Measurements from ENCODE around the gene PLEKHO2. TPM values are rescaled to one million over a fixed set of nuclear protein-coding genes. Genes with fewer than 3 reads are reported as not detected.

The PLEKHO2 gene
- total and polyA plus RNA-seq, 2 donors (not counting 3 experiments of a cell fraction or from before 2014, with no cell fraction given): 21.9 to 24.9 TPM

DNA sequence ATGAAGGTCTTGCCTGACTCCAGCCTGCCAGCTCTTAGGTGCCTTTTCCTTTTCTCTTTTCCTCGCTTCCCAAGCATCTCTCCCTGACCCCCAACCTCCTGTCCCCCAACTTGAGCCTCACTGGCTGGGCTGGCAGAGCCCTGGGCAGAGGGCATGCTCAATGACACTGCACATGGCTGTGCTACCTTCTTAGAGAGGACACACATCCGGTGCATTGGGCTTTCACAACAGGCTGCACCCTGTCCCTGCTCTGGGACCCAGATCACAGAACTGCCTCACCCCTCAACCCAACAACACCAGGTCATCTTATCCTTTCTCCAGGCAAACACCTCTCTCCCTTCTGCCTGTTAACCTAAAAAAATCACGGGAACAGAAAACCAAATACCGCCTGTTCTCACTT is 62.5 kb downstream of the PLEKHO2 start:
- H4K20me1 ChIP-seq (replicated peaks; ENCODE audit: control insufficient read depth, extremely low read depth, insufficient read depth, low read length): no peaks in the 10 kb centered on the region
- no peak overlapping the region for H3K4me3 ChIP-seq (replicated peaks in 1 of 3; ENCODE audit: insufficient read depth in 1 of 3, low read depth in 1 of 3, low read length in 3 of 3)
- H3K27me3 ChIP-seq (ENCODE audit: control insufficient read depth in 2 of 2, insufficient read depth in 2 of 2, low read length in 2 of 2): no peaks in the 10 kb centered on the region
- H2AFZ ChIP-seq (ENCODE audit: low read depth, low read length): no peak overlapping the region
- dilution Hi-C loops (cut with MboI; ENCODE audit: extremely low pct_ligation_motif_present, low sequenced_read_pairs): no loop called here
- no peak overlapping the region for H3K4me2 ChIP-seq (ENCODE audit: insufficient read depth, low read length)
- H3K4me1 ChIP-seq (ENCODE audit: control insufficient read depth, extremely low read depth, insufficient read depth, low read length): peaks cover 11% of the 10 kb centered on the region
- TF ChIP-seq MYC (IDR thresholded peaks at IDR 0.05; ENCODE audit: low read depth, low read length): no peak
- no peak for TF ChIP-seq JUN (IDR thresholded peaks at IDR 0.05; ENCODE audit: borderline replicate concordance, insufficient read depth, insufficient read length, low read depth)
- no peak for TF ChIP-seq GATA2 (IDR thresholded peaks at IDR 0.05; ENCODE audit: insufficient read depth, insufficient read length, low read depth, low read length)
- no peak for DNase-seq (ENCODE audit: low read depth, low spot score)
- no peak overlapping the region for H3K9ac ChIP-seq (replicated peaks; ENCODE audit: extremely low read depth, insufficient read depth, low read length)
- H3K9me3 ChIP-seq (replicated peaks; ENCODE audit: control insufficient read depth, insufficient read depth, low read length): no peaks in the 10 kb centered on the region
- CTCF ChIA-PET: interaction anchor here (0.6 to 3.5 kb wide), 14 partner anchors 10 to 173 kb away, joined by 3 to 27 read pairs (median 7); no protein-coding TSS in a partner anchor
- POLR2A ChIA-PET: no interaction called here
- H3K9me1 ChIP-seq (replicated peaks; ENCODE audit: control insufficient read depth, extremely low read depth, insufficient read depth, low read length): no peaks in the 10 kb centered on the region
- FAIRE-seq: no peak
- no peak overlapping the region for H3K27ac ChIP-seq (ENCODE audit: insufficient read depth, low read depth, low read length)
- intact Hi-C loops (cut with micrococcal nuclease): no loop called here
- H3K36me3 ChIP-seq (ENCODE audit: control insufficient read depth in 2 of 2, extremely low read depth in 1 of 2, insufficient read depth in 2 of 2, low read length in 2 of 2): no peaks in the 10 kb centered on the region
- no TSS peak for BruUV-seq (replicated peaks)
- no peaks in the 10 kb centered on the region for H3K79me2 ChIP-seq (ENCODE audit: control insufficient read depth, insufficient read depth, low read length)

DNA sequence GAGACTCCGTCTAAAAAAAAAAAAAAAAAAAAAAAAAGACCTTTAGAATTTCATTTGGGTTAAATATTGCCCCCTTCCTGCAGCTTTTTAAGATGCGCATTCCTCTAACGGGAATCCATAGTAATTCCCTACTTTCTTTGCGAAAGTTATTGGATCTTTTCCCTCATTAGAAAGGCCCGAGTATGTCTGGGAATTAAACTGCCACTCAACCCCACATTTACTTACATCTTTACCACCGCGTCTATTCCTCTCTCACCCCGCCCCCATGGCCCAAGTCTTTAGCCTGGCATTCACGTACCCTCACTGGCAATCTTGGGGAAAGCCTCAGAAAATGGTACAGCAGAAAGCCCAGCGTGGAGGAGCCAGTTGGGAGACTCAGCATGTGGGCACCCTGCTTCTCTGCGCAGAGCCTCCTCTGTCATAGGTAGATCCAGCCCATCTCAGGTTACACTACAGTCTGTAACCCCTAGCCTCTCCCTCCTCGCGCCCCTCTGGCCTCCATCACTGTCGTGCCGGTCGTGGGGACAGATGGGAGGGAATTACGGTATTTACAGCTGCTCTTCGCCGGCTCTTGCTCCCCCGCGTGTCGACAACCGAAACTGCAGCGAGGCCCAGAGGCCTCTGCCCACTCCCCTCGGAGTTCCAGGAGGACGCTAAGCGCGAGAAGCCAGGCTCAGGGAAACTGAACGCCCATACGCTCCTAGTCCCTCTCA is 63.6 kb downstream of the PLEKHO2 start:
- Histone ChIP-seq H3K9ac (replicated peaks; ENCODE audit: extremely low read depth, insufficient read depth, low read length) (no peak overlapping the region), H3K9me1 (replicated peaks; ENCODE audit: control insufficient read depth, extremely low read depth, insufficient read depth, low read length) (no peaks in the 10 kb centered on the region), H4K20me1 (replicated peaks; ENCODE audit: control insufficient read depth, extremely low read depth, insufficient read depth, low read length) (no peaks in the 10 kb centered on the region), H3K9me3 (replicated peaks; ENCODE audit: control insufficient read depth, insufficient read depth, low read length) (no peaks in the 10 kb centered on the region), H3K79me2 (ENCODE audit: control insufficient read depth, insufficient read depth, low read length) (no peaks in the 10 kb centered on the region), H2AFZ (ENCODE audit: low read depth, low read length) (peak overlapping the region; percentile 100), H3K27ac (ENCODE audit: insufficient read depth, low read depth, low read length) (no peak overlapping the region), H3K4me3 (replicated peaks in 1 of 3; ENCODE audit: insufficient read depth in 1 of 3, low read depth in 1 of 3, low read length in 3 of 3) (peak overlapping the region; percentile 21 to 48 (median 35)), H3K36me3 (ENCODE audit: control insufficient read depth in 2 of 2, extremely low read depth in 1 of 2, insufficient read depth in 2 of 2, low read length in 2 of 2) (no peaks in the 10 kb centered on the region), H3K4me1 (ENCODE audit: control insufficient read depth, extremely low read depth, insufficient read depth, low read length) (peaks cover 11% of the 10 kb centered on the region), H3K4me2 (ENCODE audit: insufficient read depth, low read length) (peak overlapping the region; percentile 72), H3K27me3 (ENCODE audit: control insufficient read depth in 2 of 2, insufficient read depth in 2 of 2, low read length in 2 of 2) (no peaks in the 10 kb centered on the region)
- dilution Hi-C loops (cut with MboI; ENCODE audit: extremely low pct_ligation_motif_present, low sequenced_read_pairs): no loop called here
- no TSS peak for BruUV-seq (replicated peaks)
- intact Hi-C loops (cut with micrococcal nuclease): loop anchor here (1.0 kb wide), 4 partner anchors 64 to 174 kb away; partner anchors contain the start of gene PLEKHO2
- DNase-seq (ENCODE audit: low read depth, low spot score) (peak; percentile 79), FAIRE-seq (peak; percentile 83)
- POLR2A ChIA-PET: interaction anchor here (1.5 kb wide), 1 partner anchor 64 kb away, joined by 3 read pairs; the partner anchor contains the start of gene PLEKHO2
- CTCF ChIA-PET: interaction anchor here (0.5 to 3.5 kb wide), 39 partner anchors 8 to 189 kb away, joined by 3 to 34 read pairs (median 5); partner anchors contain the start of gene PIF1
- TF ChIP-seq FOS (IDR thresholded peaks at IDR 0.05; ENCODE audit: borderline replicate concordance, insufficient read depth, low read length) (no peak), EZH2 (IDR thresholded peaks at IDR 0.05; ENCODE audit: borderline replicate concordance, low read depth, low read length, severe bottlenecking) (no peak), MYC (IDR thresholded peaks at IDR 0.05; ENCODE audit: low read depth, low read length) (no peak), JUN (IDR thresholded peaks at IDR 0.05; ENCODE audit: borderline replicate concordance, insufficient read depth, insufficient read length, low read depth) (no peak), POLR2AphosphoS5 (IDR thresholded peaks at IDR 0.05; ENCODE audit: insufficient read depth, low read depth, low read length) (peak; percentile 16), GATA2 (IDR thresholded peaks at IDR 0.05; ENCODE audit: insufficient read depth, insufficient read length, low read depth, low read length) (no peak), POLR2A (IDR thresholded peaks at IDR 0.05; ENCODE audit: low read depth, low read length) (no peak)
- TF ChIP-seq, protein P1, sequence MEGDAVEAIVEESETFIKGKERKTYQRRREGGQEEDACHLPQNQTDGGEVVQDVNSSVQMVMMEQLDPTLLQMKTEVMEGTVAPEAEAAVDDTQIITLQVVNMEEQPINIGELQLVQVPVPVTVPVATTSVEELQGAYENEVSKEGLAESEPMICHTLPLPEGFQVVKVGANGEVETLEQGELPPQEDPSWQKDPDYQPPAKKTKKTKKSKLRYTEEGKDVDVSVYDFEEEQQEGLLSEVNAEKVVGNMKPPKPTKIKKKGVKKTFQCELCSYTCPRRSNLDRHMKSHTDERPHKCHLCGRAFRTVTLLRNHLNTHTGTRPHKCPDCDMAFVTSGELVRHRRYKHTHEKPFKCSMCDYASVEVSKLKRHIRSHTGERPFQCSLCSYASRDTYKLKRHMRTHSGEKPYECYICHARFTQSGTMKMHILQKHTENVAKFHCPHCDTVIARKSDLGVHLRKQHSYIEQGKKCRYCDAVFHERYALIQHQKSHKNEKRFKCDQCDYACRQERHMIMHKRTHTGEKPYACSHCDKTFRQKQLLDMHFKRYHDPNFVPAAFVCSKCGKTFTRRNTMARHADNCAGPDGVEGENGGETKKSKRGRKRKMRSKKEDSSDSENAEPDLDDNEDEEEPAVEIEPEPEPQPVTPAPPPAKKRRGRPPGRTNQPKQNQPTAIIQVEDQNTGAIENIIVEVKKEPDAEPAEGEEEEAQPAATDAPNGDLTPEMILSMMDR (IDR thresholded peaks at IDR 0.05; ENCODE audit: extremely low read depth in 1 of 2, insufficient read depth in 1 of 2, low read depth in 1 of 2, low read length in 2 of 2): peak; percentile 89 to 92
- TF ChIP-seq, protein P2, sequence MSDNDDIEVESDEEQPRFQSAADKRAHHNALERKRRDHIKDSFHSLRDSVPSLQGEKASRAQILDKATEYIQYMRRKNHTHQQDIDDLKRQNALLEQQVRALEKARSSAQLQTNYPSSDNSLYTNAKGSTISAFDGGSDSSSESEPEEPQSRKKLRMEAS (IDR thresholded peaks at IDR 0.05; ENCODE audit: insufficient read depth, insufficient read length): no peak
